Tibial nerve (tissue), 4 donors: ENCODE results near the gene IQSEC3. TPM values are rescaled to one million over a fixed set of nuclear protein-coding genes. Genes with fewer than 3 reads are reported as not detected.

ENCODE experiments used
- DNase-seq, 2 donors: peaks; one replicate each; pipeline ENCODE4 v3.0.0-alpha.2; 2019; ENCODE audit warnings: low spot score in 2 of 2
- H3K27ac ChIP-seq, 4 donors: fragments of 200-600 bp; sonication (generic) in 3 of 4; one replicate each; pipeline ENCODE4 v1.5.1; 2017 to 2019; ENCODE audit warnings: mild to moderate bottlenecking in 1 of 4
- H3K27me3 ChIP-seq, 2 donors: fragments of 200-600 bp; sonication (generic) in 1 of 2; one replicate each; pipeline versions ENCODE4 v1.5.1 to v1.6.0; 2017 to 2019
- H3K36me3 ChIP-seq, 3 donors: fragments of 200-600 bp; sonication (generic); one replicate each; pipeline ENCODE4 v1.5.1; 2018 to 2019
- H3K4me1 ChIP-seq, 4 donors: fragments of 200-600 bp; sonication (generic) in 3 of 4; one replicate each; pipeline ENCODE4 v1.5.1; 2017 to 2019
- H3K4me3 ChIP-seq, 4 donors: fragments of 200-600 bp; sonication (generic) in 3 of 4; one replicate each; pipeline ENCODE4 v1.5.1; 2017 to 2019; ENCODE audit warnings: mild to moderate bottlenecking in 1 of 4, moderate library complexity in 1 of 4
- H3K9me3 ChIP-seq, 4 donors: fragments of 200-600 bp; sonication (generic) in 3 of 4; one replicate each; pipeline ENCODE4 v1.5.1; 2017 to 2019
- CTCF ChIP-seq, 5 experiments: fragments of 200-600 bp in 3 of 5; fragments of 450-650 bp in 2 of 5; sonication (generic) in 3 of 5; IDR thresholded peaks; one replicate each; pipeline ENCODE4 v1.5.1; 2016 to 2019; ENCODE audit warnings: antibody characterized with exemption in 5 of 5, mild to moderate bottlenecking in 3 of 5, moderate library complexity in 2 of 5
- EP300 ChIP-seq, 2 donors: sonication (generic); formaldehyde crosslinking; IDR thresholded peaks; one replicate each; pipeline ENCODE4 v1.6.1; 2017; ENCODE audit warnings: antibody characterized with exemption in 2 of 2, mild to moderate bottlenecking in 1 of 2
- POLR2A ChIP-seq, 2 donors: fragments of 450-650 bp; IDR thresholded peaks; one replicate each; pipeline ENCODE4 v1.6.1; 2017; ENCODE audit warnings: antibody characterized with exemption in 2 of 2, mild to moderate bottlenecking in 2 of 2, moderate library complexity in 2 of 2
- WGBS, 2 donors: methylation state at CpG; one replicate each; pipeline ENCODE4 v1.1.5; 2018; 5-methylcytosine and 5-hydroxymethylcytosine counted together
- total RNA-seq, 4 donors: library from RNA; depleted of rRNA; stranded (reverse); fragments of >200 nt; gene quantifications; one replicate each; pipeline ENCODE4 v1.1.0, GENCODE V29; 2016

Gene IQSEC3
- total RNA-seq, 4 donors from 2014 or later = 0.84 to 6.5 (median 1.6) TPM

DNA sequence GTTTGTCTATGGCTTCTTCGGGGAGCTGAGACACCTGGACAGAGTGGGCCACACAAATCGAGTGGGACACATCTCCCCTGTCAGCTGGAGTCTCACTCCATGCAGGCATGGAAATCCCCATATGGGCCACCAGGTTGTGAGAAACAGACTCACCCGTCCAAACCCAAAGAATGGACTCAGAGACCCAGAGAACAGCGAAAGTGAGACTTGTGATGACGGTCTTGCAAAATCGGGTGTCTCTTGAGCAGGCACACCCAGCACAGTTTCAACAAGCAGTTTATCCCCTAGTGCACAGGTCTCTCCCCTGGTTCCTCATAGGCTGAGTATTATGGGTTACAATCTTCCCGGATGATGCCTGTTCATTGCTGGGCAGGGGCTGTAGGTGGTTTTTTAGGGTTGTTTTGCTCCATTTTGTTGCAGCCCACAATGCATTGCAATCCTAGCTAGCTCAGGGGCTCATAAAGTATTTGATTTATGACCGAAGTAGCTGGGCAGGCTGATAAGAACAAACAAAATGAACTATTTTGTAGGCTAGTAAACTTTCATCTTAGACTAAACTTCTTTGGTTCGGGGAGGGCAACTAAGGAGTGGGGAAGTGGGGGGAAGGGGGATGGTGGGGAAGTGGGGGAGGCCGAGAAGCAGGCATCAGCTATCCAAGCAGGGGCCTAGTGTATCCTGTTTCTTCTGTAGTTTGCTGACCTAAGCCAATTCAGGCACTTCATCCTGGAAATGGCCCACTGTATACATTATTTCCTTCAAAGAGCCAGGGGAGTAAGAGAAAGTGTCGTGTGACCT lies 45.3 kb downstream of the IQSEC3 start:
- peak in 1 of 2 donors; percentile 19 for DNase-seq
- TF ChIP-seq CTCF (IDR thresholded peaks at IDR 0.05) (no peak), EP300 (IDR thresholded peaks at IDR 0.05) (no peak), POLR2A (IDR thresholded peaks at IDR 0.05) (no peak)
- no peaks in the 10 kb centered on the region for H3K36me3 ChIP-seq
- H3K4me3 ChIP-seq = no peak overlapping the region
- peaks cover 0 to 12% of the 10 kb centered on the region in 2 donors for H3K27me3 ChIP-seq
- no peaks in the 10 kb centered on the region for H3K9me3 ChIP-seq
- no peaks in the 10 kb centered on the region for H3K4me1 ChIP-seq
- H3K27ac ChIP-seq = no peak overlapping the region
- 63 to 73% methylated on average over 11 of the region's 11 CpGs for WGBS, 2 donors

- no peak overlapping the region for H3K27ac ChIP-seq
- H3K4me3 ChIP-seq = no peak overlapping the region
- H3K4me1 ChIP-seq = no peaks in the 10 kb centered on the region
- H3K27me3 ChIP-seq = peaks cover 0 to 12% of the 10 kb centered on the region in 2 donors
- H3K9me3 ChIP-seq = no peaks in the 10 kb centered on the region
- WGBS, 2 donors = 79 to 84% methylated on average over 4 of the region's 4 CpGs
- H3K36me3 ChIP-seq = no peaks in the 10 kb centered on the region
- TF ChIP-seq EP300 (IDR thresholded peaks at IDR 0.05) (no peak), CTCF (IDR thresholded peaks at IDR 0.05) (no peak), POLR2A (IDR thresholded peaks at IDR 0.05) (no peak)
- DNase-seq = no peak
Measured at GRCh38 chr12:113347-113746, 46.8 kb downstream of the IQSEC3 start.

- no peak for DNase-seq
- peaks cover 0 to 3% of the 10 kb centered on the region in 2 donors for H3K27me3 ChIP-seq
- H3K36me3 ChIP-seq = no peaks in the 10 kb centered on the region
- WGBS, 2 donors = 73 to 83% methylated on average over 4 of the region's 4 CpGs
- H3K27ac ChIP-seq = no peak overlapping the region
- no peak overlapping the region for H3K4me3 ChIP-seq
- TF ChIP-seq POLR2A (IDR thresholded peaks at IDR 0.05) (no peak), EP300 (IDR thresholded peaks at IDR 0.05) (no peak), CTCF (IDR thresholded peaks at IDR 0.05) (no peak)
- no peaks in the 10 kb centered on the region for H3K4me1 ChIP-seq
- H3K9me3 ChIP-seq = no peaks in the 10 kb centered on the region
Measured at GRCh38 chr12:114626-115211, 48.2 kb downstream of the IQSEC3 start.

GRCh38 chr12:115518-115917 lies 49.0 kb downstream of the IQSEC3 start:
- H3K9me3 ChIP-seq = no peaks in the 10 kb centered on the region
- H3K27ac ChIP-seq = no peak overlapping the region
- no peak for DNase-seq
- peaks cover 0 to 3% of the 10 kb centered on the region in 2 donors for H3K27me3 ChIP-seq
- no peaks in the 10 kb centered on the region for H3K36me3 ChIP-seq
- WGBS, 2 donors = 67 to 72% methylated on average over 5 of the region's 5 CpGs
- no peak for TF ChIP-seq EP300 (IDR thresholded peaks at IDR 0.05)
- no peak for TF ChIP-seq POLR2A (IDR thresholded peaks at IDR 0.05)
- no peak for TF ChIP-seq CTCF (IDR thresholded peaks at IDR 0.05)
- no peak overlapping the region for H3K4me3 ChIP-seq
- H3K4me1 ChIP-seq = no peaks in the 10 kb centered on the region
